ENCODE results near the gene ZFP91.

- no peak for TF ChIP-seq EZH2phosphoT487 (IDR thresholded peaks at IDR 0.05; ENCODE audit: insufficient read depth, low read depth)
- TF ChIP-seq EZH2 (IDR thresholded peaks at IDR 0.05; ENCODE audit: insufficient read depth, poor library complexity, severe bottlenecking): no peak
These were observed 52.5 kb downstream of the ZFP91 start for GRCh38 chr11:58631378-58631777.

All from GM23248 (cell line).